PFSK-1 (cell line): ENCODE measurements around the gene SASH3.

Source experiments
- FOXP2 ChIP-seq: optimal IDR thresholded peaks from 2 replicates; pipeline ENCODE3; 2011; ENCODE audit warnings: borderline replicate concordance, control low read depth, inconsistent platforms; ENCODE audit not compliant: insufficient read depth; ENCODE audit errors: extremely low read length, extremely low read depth
- POLR2AphosphoS5 ChIP-seq: IDR thresholded peaks from 2 replicates; pipeline ENCODE4 v1.6.1; 2012; ENCODE audit warnings: low read depth, mild to moderate bottlenecking, control low read depth, low read length, moderate library complexity
- SIN3A ChIP-seq: IDR thresholded peaks from 2 replicates; pipeline ENCODE4 v1.6.1; 2012; ENCODE audit warnings: mild to moderate bottlenecking, low read length, moderate library complexity, borderline replicate concordance; ENCODE audit not compliant: insufficient read depth
- TAF1 ChIP-seq: IDR thresholded peaks from 2 replicates; pipeline ENCODE4 v1.6.1; 2012; ENCODE audit warnings: low read length, control low read depth, borderline replicate concordance; ENCODE audit not compliant: insufficient read depth
- TF ChIP-seq, protein P1 (sequence below), 2 experiments: IDR thresholded peaks; 2 replicates each; pipeline versions ENCODE4 v1.6.1 to v1.8.0; 2011 to 2012; ENCODE audit warnings: low read depth in 2 of 2, low read length in 2 of 2, control low read depth in 1 of 2, inconsistent platforms in 1 of 2, mild to moderate bottlenecking in 1 of 2, moderate library complexity in 1 of 2; ENCODE audit not compliant: insufficient read depth in 1 of 2

SASH3 gene

GRCh38 chrX:129808829-129809796 is 29.4 kb downstream of the SASH3 start:
- no peak for TF ChIP-seq SIN3A
- TF ChIP-seq TAF1, result no peak
- no peak for TF ChIP-seq POLR2AphosphoS5
- TF ChIP-seq, protein P1, sequence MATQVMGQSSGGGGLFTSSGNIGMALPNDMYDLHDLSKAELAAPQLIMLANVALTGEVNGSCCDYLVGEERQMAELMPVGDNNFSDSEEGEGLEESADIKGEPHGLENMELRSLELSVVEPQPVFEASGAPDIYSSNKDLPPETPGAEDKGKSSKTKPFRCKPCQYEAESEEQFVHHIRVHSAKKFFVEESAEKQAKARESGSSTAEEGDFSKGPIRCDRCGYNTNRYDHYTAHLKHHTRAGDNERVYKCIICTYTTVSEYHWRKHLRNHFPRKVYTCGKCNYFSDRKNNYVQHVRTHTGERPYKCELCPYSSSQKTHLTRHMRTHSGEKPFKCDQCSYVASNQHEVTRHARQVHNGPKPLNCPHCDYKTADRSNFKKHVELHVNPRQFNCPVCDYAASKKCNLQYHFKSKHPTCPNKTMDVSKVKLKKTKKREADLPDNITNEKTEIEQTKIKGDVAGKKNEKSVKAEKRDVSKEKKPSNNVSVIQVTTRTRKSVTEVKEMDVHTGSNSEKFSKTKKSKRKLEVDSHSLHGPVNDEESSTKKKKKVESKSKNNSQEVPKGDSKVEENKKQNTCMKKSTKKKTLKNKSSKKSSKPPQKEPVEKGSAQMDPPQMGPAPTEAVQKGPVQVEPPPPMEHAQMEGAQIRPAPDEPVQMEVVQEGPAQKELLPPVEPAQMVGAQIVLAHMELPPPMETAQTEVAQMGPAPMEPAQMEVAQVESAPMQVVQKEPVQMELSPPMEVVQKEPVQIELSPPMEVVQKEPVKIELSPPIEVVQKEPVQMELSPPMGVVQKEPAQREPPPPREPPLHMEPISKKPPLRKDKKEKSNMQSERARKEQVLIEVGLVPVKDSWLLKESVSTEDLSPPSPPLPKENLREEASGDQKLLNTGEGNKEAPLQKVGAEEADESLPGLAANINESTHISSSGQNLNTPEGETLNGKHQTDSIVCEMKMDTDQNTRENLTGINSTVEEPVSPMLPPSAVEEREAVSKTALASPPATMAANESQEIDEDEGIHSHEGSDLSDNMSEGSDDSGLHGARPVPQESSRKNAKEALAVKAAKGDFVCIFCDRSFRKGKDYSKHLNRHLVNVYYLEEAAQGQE (IDR thresholded peaks at IDR 0.05; ENCODE audit: insufficient read depth in 1 of 2, low read depth in 2 of 2, low read length in 2 of 2), result no peak
- no peak for TF ChIP-seq FOXP2

- TF ChIP-seq FOXP2, result no peak
- TF ChIP-seq TAF1, result no peak
- no peak for TF ChIP-seq SIN3A
- TF ChIP-seq, protein P1 (IDR thresholded peaks at IDR 0.05; ENCODE audit: insufficient read depth in 1 of 2, low read depth in 2 of 2, low read length in 2 of 2), result no peak
- TF ChIP-seq POLR2AphosphoS5, result no peak
Observed at GRCh38 chrX:129813662-129814368, 34.1 kb downstream of the SASH3 start.

DNA sequence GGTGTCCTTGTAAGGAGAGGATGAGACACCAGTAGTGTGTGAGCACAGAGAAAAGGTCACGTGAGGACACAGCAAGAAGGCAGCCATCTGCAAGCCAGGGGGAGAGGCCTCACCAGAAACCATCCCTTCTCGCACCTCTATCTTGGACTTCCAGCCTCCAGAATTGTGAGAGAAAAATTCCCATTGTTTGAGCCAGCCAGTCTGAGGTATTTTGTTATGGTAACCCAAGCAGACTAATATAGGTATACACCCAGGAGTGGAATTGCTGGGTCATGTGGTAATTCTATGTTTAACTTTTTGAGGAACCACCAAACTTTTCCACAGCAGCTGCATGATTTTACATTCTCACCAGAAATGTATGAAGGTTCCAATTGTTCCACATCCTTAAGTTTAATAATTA is 38.4 kb downstream of the SASH3 start:
- TF ChIP-seq, protein P1 (IDR thresholded peaks at IDR 0.05; ENCODE audit: insufficient read depth in 1 of 2, low read depth in 2 of 2, low read length in 2 of 2), result no peak
- TF ChIP-seq FOXP2 (no peak), TAF1 (no peak), SIN3A (no peak), POLR2AphosphoS5 (no peak)

GRCh38 chrX:129823115-129823514 is 43.4 kb downstream of the SASH3 start:
- TF ChIP-seq POLR2AphosphoS5 (no peak), TAF1 (no peak), SIN3A (no peak), FOXP2 (no peak)
- TF ChIP-seq, protein P1 (IDR thresholded peaks at IDR 0.05; ENCODE audit: insufficient read depth in 1 of 2, low read depth in 2 of 2, low read length in 2 of 2), result no peak
